ENCODE results near the gene ARL17B.
A peak's percentile ranks its signal among the peaks of the same experiment; 100 is the strongest.
"Not testable (repeated sequence)": the region's sequence is repeated elsewhere in the genome, so short reads cannot be mapped to it uniquely, and the experiment has no call there.

Gene ARL17B

DNA sequence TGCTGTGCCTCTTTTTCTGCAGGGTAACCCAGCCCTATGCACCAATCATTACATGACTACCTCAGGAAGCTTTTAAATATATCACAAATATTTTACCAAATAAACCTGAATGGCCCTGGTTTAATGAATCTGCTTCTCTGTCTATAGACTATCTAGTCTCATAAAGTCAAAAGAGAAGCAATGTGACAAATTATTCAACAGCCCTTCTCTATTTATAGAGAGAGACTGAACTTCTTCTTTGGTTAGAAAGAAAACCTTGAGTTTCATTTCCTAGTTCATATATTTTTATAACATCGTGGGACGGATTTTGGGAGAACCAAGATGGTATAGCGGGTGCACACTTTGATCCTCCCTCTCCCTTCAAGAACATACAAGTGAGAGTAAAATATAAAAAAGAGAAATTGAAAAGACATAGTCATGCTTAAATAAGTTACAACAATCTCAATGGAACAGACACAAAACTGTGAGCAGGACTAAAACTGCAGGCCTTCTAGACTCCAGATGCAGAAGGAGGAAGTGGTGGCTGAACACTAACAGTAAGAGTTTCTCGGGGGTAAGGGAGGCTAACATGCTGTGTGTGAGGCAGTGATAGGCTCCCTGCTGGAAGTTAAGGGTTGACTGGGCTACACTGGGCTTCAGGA lies 70.5 kb downstream of the ARL17B start:
- not testable (repeated sequence) for DNase-seq (ENCODE audit: low read depth in 2 of 2)

DNA sequence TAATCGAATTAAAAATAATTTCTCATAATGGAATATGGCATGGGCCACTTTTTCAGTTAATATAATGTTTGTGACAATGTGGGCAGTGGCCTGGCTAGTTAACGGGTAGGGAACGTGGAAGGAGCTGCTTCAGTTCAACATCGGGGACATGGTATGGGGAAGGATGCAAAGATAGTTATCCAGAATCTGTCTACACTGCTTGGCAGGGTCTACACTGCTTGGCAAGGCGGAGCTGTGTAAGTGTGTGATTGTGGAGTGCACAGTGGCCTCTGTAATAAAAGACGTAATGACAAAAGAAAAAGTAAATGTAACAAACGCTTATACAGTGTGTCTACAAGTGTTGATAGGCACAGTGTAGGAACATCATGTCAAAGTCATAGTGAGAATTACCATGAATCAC lies 74.0 kb downstream of the ARL17B start:
- DNase-seq (ENCODE audit: low read depth in 2 of 2), result not testable (repeated sequence)

DNA sequence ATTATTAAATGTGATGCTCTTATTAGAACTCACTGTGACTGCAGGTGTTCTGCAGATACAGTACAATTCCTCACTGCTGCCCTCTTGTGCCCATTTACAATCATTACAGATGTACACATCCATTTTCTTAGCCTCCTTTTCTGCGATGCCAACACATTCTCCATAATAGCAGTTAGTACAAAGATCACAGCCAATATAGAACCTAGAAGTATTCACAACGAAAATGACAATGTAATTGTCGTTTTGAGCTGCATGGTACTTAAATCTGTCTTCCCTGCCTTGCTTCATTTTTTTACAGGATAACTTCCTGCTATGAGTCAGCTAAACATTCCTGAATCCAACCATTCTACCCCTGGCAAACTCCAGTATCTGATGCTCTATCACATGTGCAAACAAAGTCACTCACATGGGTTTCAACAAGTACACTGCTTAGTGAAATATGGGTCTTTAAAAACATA lies 74.8 kb downstream of the ARL17B start:
- peak in 1 of 2 experiments; percentile 24 for DNase-seq (ENCODE audit: low read depth in 2 of 2)

DNA sequence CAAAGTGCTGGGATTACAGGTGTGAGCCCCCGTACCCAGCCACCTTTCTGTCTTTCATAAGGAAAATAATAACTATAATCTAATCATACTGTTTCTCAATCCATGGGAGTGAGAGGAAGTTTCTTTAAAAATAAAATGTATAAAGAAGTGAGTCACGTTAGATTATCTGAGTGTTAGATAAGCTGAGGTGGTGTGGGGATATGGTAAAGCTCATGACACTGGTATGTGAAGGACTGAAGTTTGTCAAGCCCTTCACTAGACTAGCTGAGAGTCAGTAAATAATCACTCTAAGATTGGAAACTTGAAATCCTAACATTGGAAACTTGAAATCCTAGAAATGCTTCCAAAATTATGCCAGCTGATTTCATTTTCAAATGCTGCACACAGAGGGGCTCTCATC lies 76.1 kb downstream of the ARL17B start:
- not testable (repeated sequence) for DNase-seq (ENCODE audit: low read depth in 2 of 2)

DNA sequence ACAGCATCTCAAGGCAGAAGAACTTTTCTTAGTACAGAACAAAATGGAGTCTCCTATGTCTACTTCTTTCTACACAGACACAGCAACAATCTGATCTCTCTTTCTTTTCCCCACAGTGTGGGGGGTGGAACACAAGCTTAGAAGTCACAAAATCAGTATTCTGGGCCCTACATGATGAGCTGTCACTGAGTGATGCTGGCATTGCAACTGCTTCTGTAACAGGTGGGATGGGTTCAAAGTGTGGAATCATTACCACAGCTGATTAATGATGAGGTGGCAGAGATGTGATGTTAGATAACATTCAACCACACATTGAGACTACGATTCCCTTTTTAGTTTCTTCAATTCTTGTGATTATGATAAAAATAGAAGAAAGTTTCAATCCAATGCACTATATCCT lies 77.1 kb downstream of the ARL17B start:
- not testable (repeated sequence) for DNase-seq (ENCODE audit: low read depth in 2 of 2)

DNA sequence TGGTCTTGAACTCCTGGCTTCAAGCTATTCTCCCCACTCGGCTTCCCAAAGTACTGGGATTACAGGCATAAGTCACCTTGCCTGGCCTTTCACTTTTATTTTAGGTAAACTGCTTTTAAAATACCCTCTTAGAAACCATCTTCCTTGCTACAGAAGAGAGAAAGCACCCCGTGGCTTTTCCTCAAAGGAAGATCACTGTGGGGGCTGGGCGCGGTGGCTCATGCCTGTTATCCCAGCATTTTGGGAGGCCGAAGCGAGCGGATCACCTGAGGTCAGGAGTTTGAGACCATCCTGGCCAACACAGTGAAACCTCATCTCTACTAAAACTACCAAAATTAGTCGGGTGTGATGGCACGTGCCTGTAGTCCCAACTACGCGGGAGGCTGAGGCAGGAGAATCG lies 78.9 kb downstream of the ARL17B start:
- not testable (repeated sequence) for DNase-seq (ENCODE audit: low read depth in 2 of 2)

DNA sequence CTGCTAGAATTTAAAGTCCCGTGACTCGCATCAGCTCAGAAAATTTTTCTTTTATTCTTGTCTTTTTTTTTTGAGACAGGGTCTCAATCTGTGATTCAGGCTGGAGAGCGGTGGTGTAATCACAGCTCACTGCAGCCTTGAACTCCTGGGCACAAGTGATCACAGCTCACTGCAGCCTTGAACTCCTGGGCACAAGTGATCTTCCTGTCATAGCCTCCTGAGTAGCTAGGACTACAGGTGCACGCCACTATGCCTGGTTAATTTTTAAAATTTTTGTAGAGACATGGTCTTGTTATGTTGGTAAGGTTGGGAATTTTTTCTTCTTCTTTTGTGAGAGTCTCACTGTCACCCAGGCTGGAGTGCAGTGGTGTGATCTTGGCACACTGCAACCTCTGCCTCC lies 80.2 kb downstream of the ARL17B start:
- not testable (repeated sequence) for DNase-seq (ENCODE audit: low read depth in 2 of 2)

DNA sequence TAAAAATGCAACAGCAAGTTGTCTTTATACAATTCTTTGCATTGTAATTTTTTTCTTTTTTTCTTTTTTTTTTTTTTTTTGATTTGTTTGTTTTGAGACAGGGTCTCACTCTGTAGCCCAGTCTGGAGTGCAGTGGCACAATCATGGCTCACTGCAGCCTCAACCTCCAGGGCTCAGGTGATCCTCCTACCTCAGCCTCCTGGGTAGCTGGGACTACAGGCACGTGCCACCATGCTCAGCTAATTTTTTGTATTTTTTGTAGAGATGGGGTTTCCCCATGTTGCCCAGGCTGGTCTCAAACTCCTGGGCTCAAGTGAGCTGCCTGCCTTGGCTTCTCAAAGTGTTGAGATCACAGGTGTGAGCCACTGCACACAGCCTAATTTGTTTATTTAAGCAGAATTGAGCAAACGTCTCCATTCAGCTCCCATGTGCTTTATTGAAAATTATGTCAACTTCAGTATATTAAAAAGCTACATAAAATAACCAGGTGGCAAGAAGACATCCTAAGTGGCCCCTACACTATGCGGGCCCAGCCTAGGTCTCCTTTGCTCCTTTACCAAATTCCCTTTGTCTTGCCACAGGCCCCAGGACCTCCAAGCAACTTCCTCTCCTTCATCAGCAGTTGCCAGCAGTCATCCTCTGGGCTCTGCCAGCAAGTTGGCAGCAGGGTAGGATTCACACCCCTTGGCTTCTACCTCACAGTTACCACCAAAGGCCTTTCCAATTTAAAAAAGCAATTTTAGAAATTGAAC lies 84.7 kb downstream of the ARL17B start:
- not testable (repeated sequence) for DNase-seq (ENCODE audit: low read depth in 2 of 2)

DNA sequence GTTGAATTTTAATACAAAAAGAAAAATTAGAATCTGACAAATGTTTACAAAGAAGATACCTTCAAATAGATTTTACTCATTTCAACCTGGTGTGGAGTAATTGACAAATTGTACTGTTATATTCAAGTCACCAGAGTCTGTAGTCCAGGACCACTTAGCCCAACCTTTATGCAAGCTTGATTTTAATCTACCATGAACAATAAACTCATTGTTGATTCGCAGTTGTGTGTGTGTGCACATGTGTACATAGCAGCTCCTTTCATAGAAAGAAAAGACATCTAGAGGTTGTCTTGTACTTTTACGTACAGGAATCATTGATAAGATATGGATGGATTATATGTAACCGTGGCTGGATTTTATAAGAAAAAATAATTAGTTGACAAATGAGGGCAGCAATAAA lies 87.3 kb downstream of the ARL17B start:
- DNase-seq (ENCODE audit: low read depth in 2 of 2), result no peak

DNA sequence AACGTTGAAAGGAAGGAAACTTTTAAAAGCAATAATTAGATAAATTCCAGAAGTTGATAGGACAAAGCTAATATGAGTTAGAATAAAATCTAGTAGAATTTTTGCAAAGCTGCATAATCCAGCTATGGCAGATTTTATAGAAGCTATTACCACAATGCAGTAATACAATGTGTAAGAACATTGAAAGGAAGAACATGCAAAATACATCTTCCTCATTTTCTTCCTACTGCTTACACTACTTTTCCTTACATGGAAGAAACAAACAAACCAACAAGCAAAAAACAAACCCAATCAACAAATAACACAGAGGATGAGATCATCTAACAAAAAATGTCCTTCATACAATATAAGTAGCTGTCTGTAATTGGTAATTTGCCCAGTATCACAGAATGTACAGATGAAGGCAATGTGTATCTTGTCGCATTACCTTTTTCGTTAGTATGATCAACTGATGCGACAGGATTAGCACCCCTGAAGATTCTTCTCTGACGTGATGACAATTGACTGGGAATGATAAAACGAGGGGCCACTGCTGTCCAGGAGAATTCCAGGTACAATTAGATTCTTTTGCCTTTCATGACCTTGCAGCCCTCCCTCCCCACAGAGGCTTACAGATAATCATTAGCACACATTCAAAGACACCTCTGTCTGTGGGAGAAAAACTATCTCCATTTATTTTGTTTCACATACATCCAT lies 87.9 kb downstream of the ARL17B start:
- DNase-seq (ENCODE audit: low read depth in 2 of 2), result no peak

DNA sequence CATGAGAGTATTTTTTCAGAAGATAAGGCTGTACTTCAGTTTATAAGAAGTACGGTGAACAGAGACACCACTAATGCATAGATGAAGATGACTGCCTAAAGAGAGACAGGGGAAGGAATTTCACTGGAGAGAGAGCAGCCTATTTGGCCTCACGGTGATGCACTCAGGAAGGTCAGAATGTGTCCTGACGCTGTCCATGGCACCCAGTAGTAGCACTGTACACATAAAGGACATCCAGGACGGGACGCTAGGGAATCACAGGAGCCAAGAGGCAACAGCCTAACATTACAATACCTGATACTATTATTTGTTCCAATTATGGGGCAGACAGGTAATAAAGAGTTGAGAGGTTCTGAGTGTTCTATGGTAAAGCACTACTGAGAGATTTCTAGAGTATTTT lies 91.5 kb downstream of the ARL17B start:
- no peak for DNase-seq (ENCODE audit: low read depth in 2 of 2)

DNA sequence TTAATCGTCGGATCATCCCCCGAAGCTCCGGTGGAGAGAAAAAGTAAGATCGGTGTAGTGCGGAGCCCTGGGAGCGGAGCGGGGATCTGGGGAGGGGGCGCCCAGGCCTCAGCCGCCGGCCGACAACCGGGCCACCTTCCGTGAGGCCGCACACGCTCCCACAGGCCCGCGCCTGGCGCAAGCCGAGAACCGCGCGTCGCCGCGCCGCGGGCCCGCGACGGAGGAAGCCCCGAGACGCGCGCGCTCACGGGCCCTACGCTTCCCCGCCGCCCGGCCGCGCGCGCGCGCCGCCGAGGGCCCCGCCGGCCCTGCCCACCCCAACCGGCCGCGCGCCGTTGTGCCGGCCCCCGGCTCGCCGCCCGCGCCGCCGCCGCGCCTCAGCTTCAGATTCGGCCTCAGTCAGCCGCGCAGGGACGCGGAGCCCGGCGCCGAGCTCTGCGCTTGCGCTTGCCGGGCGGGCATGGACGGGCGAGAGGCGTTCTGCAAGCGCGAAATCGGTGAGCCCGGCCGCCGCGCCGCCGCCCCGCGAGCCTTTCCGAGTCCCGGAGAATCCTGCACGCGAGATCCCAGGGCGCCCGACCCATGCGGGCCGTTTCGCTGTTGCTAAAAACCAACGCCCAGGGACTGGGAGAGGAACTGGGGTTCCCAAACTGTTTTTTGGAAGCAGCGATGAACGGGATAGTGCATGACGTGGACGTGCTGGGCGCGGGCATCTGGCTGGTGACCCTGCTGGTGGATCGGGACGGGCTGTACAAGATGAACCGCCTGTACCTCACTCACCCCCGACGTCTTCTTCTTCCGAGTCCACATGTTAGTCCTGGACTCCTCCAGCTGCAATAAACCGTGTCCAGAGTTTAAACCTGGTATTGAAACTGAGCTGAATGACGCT lies 94.7 kb downstream of the ARL17B start:
- peak in 1 of 2 experiments; percentile 64 for DNase-seq (ENCODE audit: low read depth in 2 of 2)

DNA sequence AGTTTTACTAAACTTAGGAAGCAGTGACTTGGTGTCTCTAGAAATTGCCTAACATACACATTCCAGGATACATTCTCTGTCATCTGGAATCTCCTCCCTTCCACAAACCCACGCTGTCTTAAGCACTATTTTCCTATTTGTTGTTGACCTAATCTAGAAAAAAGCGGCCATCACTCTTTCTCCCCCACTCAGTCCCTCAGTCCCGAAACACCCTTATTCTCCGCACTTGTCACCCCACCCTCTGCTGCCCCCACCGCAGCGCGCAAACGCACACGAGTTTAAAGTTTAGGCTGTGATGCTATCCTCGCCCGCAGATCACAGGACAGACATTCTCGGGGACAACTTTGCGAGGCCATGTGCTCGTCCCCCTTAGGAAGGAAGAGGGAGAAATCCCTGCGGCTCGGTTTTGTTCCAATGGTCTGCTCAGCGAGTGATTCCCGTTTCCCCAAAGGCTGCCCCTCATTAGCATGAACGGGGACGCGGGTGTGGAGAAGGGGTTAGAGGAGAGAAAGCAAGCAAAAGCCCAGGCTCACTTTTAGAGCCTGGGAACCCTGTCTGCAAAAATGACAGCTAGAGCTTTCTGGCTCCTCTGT lies 95.4 kb downstream of the ARL17B start:
- DNase-seq (ENCODE audit: low read depth in 2 of 2), result not testable (repeated sequence)

DNA sequence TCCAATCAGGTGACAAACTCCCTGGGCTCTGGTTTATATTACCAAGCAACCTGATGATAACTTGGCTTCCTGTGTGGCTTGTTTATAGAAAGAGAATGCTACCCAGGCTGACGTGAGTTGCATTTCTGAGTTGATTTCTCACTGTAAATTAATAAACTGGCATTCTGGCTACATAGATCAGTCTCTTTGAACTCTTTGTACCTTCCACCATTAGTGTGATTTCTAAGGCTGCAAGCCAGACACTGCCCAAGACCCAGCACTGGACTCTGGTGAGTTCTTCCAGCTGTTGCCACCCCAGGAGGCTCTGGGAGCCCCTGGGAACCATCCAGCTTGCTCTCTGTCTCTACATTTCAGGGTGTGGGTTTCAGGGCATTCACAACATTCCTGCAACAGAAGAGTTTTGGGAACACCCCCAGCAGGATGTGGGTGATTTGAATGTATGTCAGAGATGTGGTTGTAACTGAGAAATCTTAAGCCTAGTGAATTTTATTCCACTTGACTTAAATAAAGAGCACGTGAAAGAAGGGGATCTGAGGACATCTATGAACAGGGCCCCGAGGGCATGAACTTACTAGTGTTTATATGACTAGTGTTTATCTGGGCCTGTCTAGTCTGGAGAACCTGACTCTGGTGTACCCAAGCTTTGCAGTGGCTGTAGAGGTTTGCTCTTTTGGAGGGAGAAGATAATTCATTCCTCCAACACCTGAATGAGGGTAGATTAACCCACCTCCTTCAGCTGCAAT lies 96.9 kb downstream of the ARL17B start:
- peak in 1 of 2 experiments; percentile 66 for DNase-seq (ENCODE audit: low read depth in 2 of 2)

DNA sequence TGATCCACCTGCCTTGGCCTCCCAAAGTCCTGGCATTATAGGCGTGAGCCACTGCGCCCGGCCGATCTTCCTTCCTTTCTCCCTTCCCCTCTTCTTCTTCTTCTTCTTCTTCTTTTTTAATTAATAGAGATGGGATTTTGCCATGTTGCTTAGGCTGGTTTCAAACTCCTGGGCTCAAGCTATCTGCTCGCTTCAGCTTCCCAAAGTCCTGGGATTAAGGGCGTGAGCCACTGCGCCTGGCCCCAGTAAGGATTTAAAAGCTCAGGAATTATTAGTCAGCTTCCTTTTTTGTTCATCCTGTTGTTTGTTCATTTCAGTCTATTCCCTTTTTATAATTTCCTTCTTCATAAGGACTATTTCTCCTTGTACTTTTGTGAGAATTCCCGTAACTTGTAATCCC lies 99.3 kb downstream of the ARL17B start:
- DNase-seq (ENCODE audit: low read depth in 2 of 2), result no peak

DNA sequence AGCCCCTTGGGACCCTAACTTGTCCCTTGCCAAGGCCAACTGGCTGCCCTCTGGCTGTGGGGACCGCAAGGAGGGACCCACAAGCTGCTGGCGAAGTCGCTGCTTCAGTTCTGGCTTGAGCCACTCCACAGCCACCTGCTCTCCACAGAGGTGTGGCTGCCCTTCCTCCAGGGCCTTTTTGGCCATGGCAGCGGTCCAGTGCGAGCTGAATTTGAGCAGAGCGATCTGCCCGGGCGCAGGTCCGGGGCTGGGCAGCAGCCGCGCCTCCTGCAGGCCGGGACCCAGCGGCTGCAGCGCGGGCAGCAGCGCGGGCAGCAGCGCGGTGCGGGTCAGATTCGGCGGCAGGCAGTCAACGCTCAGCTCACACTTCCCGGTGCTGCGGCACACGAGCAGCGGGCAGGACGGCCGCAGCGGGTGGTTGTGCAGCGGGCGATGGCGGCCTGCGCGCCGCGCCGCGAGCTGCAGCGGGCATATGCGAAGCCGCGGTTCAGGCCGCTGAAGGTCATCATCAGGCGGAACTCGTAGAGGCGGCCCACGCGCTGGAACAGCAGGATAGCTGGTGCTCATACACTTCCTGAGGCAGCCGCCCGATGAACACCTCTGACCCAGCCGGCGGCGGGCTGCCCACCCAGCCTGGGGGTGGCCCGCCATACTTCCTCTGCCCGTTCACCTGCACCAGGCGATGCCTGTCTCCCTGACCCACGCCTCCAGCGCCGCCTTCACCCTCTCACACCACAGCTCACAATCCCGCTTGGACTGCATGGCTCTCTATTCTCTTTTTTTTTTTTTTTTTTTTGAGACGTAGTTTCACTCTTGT lies 101.5 kb downstream of the ARL17B start:
- not testable (repeated sequence) for DNase-seq (ENCODE audit: low read depth in 2 of 2)

DNA sequence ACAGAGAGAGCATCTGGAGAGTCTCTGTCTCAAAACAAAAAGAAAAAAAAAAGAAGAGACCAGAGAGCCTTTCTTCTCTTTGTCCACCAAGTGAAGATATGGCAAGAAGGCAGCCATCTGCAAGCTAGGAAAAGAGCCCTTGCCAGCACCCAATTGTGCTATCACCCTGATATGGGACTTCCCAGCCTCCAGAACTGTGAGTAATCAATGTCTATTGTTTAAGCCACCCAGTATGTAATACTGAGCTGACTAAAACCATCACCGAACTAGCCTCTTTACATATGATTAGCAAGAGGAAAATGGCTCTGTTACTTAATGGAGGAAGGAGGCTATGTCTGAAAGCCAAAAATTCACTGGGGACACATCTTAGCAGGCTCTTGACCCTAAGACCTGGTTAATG lies 105.2 kb downstream of the ARL17B start:
- DNase-seq (ENCODE audit: low read depth in 2 of 2), result not testable (repeated sequence)

DNA sequence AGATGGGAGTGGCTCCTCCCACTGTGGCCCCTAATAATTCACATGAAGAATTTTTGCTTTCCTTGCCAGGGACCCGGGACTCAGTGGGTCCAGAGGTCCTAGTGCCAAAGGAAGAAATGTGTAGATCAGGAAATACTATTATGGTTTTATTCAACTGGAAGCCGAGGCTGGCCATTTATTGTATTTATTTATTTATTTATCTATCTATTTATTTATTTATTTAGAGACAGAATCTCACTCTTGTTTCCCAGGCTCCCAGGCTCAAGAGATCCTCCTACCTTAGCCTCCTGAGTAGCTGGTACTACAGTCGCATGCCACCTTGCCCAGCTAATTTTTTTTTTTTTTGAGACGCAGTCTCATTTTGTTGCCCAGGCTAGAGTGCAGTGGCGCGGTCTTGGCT lies 107.4 kb downstream of the ARL17B start:
- DNase-seq (ENCODE audit: low read depth in 2 of 2), result not testable (repeated sequence)

DNA sequence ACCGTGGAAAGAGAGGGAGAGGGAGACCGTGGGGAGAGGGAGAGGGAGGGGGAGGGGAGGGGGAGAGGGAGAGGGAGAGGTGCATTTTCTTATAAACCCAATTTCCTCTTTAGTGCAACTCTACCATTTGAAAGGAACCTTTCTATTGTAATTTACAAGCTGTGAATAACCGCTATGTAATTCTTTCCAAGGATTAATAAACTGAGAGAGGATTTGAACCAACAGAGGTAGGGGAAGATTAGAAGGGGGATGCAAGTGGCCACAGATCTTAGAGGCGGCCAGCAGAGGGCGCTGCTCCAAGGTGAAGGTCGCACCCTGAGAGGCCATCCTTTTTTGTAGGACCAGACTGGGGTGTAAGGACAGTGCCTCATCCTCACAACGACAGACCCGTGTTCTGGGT lies 107.8 kb downstream of the ARL17B start:
- DNase-seq (ENCODE audit: low read depth in 2 of 2), result not testable (repeated sequence)

DNA sequence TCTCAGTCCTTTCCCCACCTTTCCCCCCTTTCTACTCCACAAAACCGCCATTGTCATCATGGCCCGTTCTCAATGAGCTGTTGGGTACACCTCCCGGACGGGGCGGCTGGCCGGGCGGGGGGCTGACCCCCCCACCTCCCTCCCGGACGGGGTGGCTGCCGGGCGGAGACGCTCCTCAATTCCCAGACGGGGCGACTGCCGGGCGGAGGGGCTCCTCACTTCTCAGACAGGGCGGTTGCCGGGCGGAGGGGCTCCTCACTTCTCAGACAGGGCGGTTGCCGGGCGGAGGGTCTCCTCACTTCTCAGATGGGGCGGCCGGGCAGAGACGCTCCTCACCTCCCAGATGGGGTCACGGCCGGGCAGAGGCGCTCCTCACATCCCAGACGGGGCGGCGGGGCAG lies 108.8 kb downstream of the ARL17B start:
- not testable (repeated sequence) for DNase-seq (ENCODE audit: low read depth in 2 of 2)
